Endothelial cell of umbilical vein (primary cell): ENCODE results near the gene HEATR5A. TPM values are rescaled to one million over a fixed set of nuclear protein-coding genes. Genes with fewer than 3 reads are reported as not detected.

ENCODE experiments used
- BruUV-seq: library from RNA; stranded (reverse); fragments of 400-500 nt; replicated peaks from 2 replicates; lab custom pipeline; 2021; lab: Mats Ljungman, UMichigan
- CTCF ChIA-PET: fragments of 300-600, 350-600 bp; sonication (Branson Sonifier 250); formaldehyde crosslinking; loops from one replicate; lab custom pipeline; 2021; ENCODE audit warnings: antibody characterized with exemption, inconsistent platforms; lab: Charles Lee
- POLR2A ChIA-PET: fragments of 300-600, 350-600 bp; sonication (Branson Sonifier 250); formaldehyde crosslinking; loops from one replicate; lab custom pipeline; 2021; ENCODE audit warnings: antibody characterized with exemption, inconsistent platforms; lab: Charles Lee
- DNase-seq: peaks from one replicate; pipeline ENCODE4 v3.0.0-alpha.2; 2011; ENCODE audit warnings: low read depth, low spot score
- FAIRE-seq: peaks from 2 replicates; lab custom pipeline; 2011; peaks lifted over from hg19 to GRCh38; lab: Jason Lieb, UNC
- H2AFZ ChIP-seq: 2 replicates; pipeline ENCODE4 v1.6.0; 2012; ENCODE audit warnings: low read depth, low read length, control low read depth, inconsistent platforms
- H3K27ac ChIP-seq: 2 replicates; pipeline ENCODE4 v1.5.1; 2011; ENCODE audit warnings: low read depth, mild to moderate bottlenecking, control low read depth, low read length, moderate library complexity; ENCODE audit not compliant: insufficient read depth
- H3K27me3 ChIP-seq, 2 experiments: 2 replicates each; pipeline versions ENCODE4 v1.6.0 to v1.6.1; 2011; ENCODE audit warnings: low read length in 2 of 2, mixed read lengths in 1 of 2; ENCODE audit not compliant: control insufficient read depth in 2 of 2, insufficient read depth in 2 of 2
- H3K36me3 ChIP-seq, 2 experiments: 2 replicates in 1 of 2; 3 replicates in 1 of 2; pipeline ENCODE4 v1.5.1; 2011; ENCODE audit warnings: low read length in 2 of 2, mild to moderate bottlenecking in 1 of 2, moderate library complexity in 1 of 2; ENCODE audit not compliant: control insufficient read depth in 2 of 2, insufficient read depth in 2 of 2; ENCODE audit errors: extremely low read depth in 1 of 2
- H3K4me1 ChIP-seq: 3 replicates; pipeline ENCODE4 v1.5.1; 2011; ENCODE audit warnings: mild to moderate bottlenecking, low read length; ENCODE audit not compliant: control insufficient read depth, insufficient read depth; ENCODE audit errors: extremely low read depth
- H3K4me2 ChIP-seq: 2 replicates; pipeline ENCODE4 v1.6.1; 2011; ENCODE audit warnings: low read length, control low read depth, mixed read lengths; ENCODE audit not compliant: insufficient read depth
- H3K4me3 ChIP-seq, 3 experiments: fragments of 200-600 bp in 1 of 3; sonication (generic), shearing (Covaris generic) in 1 of 3; replicated peaks in 1 of 3; 2 replicates each; pipeline ENCODE4 v1.5.1; 2011 to 2016; ENCODE audit warnings: control low read depth in 3 of 3, low read length in 3 of 3, mild to moderate bottlenecking in 2 of 3, inconsistent platforms in 1 of 3, low read depth in 1 of 3, moderate library complexity in 1 of 3; ENCODE audit not compliant: insufficient read depth in 1 of 3
- H3K79me2 ChIP-seq: 2 replicates; pipeline ENCODE4 v1.6.0; 2012; ENCODE audit warnings: low read length, inconsistent platforms; ENCODE audit not compliant: control insufficient read depth, insufficient read depth
- H3K9ac ChIP-seq: replicated peaks from 2 replicates; pipeline ENCODE3; 2011; ENCODE audit warnings: low read length, control low read depth; ENCODE audit not compliant: insufficient read depth; ENCODE audit errors: extremely low read depth
- H3K9me1 ChIP-seq: replicated peaks from 3 replicates; pipeline ENCODE4 v1.6.0; 2011; ENCODE audit warnings: mild to moderate bottlenecking, low read length; ENCODE audit not compliant: control insufficient read depth, insufficient read depth; ENCODE audit errors: extremely low read depth
- H3K9me3 ChIP-seq: replicated peaks from 2 replicates; pipeline ENCODE4 v1.5.1; 2012; ENCODE audit warnings: low read length, inconsistent platforms; ENCODE audit not compliant: control insufficient read depth, insufficient read depth
- H4K20me1 ChIP-seq: replicated peaks from 2 replicates; pipeline ENCODE3; 2011; ENCODE audit warnings: mild to moderate bottlenecking, low read length; ENCODE audit not compliant: control insufficient read depth, insufficient read depth; ENCODE audit errors: extremely low read depth
- CTCF ChIP-seq, 2 donors: IDR thresholded peaks; 1 replicate in 1 of 2; 2 replicates in 1 of 2; pipeline ENCODE4 v1.5.1; 2011; ENCODE audit warnings: low read length in 2 of 2, mild to moderate bottlenecking in 2 of 2, moderate library complexity in 2 of 2, control low read depth in 1 of 2, inconsistent platforms in 1 of 2, low read depth in 1 of 2; ENCODE audit not compliant: insufficient read depth in 1 of 2; ENCODE audit errors: extremely low read depth in 1 of 2
- EZH2 ChIP-seq: IDR thresholded peaks from 2 replicates; pipeline ENCODE4 v1.6.1; 2012; ENCODE audit warnings: borderline replicate concordance, low read depth, mild to moderate bottlenecking, moderate library complexity, low read length, inconsistent platforms; ENCODE audit not compliant: severe bottlenecking
- FOS ChIP-seq: IDR thresholded peaks from 2 replicates; pipeline ENCODE4 v1.6.1; 2011; ENCODE audit warnings: mild to moderate bottlenecking, low read length, moderate library complexity, borderline replicate concordance; ENCODE audit not compliant: insufficient read depth
- GATA2 ChIP-seq: IDR thresholded peaks from 2 replicates; pipeline ENCODE4 v1.7.0; 2011; ENCODE audit warnings: low read depth, mild to moderate bottlenecking, moderate library complexity, mixed read lengths, low read length; ENCODE audit not compliant: insufficient read length, insufficient read depth
- JUN ChIP-seq: IDR thresholded peaks from 2 replicates; pipeline ENCODE4 v1.6.1; 2011; ENCODE audit warnings: borderline replicate concordance, low read depth; ENCODE audit not compliant: insufficient read length, insufficient read depth
- MAX ChIP-seq: IDR thresholded peaks from 2 replicates; pipeline ENCODE4 v1.6.1; 2011; ENCODE audit not compliant: insufficient read depth, insufficient read length
- MYC ChIP-seq: IDR thresholded peaks from one replicate; pipeline ENCODE4 v1.6.1; 2011; ENCODE audit warnings: mild to moderate bottlenecking, low read depth, low read length
- POLR2A ChIP-seq: IDR thresholded peaks from 2 replicates; pipeline ENCODE4 v1.6.1; 2012; ENCODE audit warnings: low read depth, mild to moderate bottlenecking, control low read depth, low read length
- POLR2AphosphoS5 ChIP-seq: IDR thresholded peaks from 2 replicates; pipeline ENCODE4 v1.6.1; 2012; ENCODE audit warnings: low read depth, mild to moderate bottlenecking, control low read depth, low read length, moderate library complexity; ENCODE audit not compliant: insufficient read depth
- dilution Hi-C: fragments of 300-500 bp; cut with MboI; formaldehyde crosslinking; loops from one replicate; pipeline ENCODE4 v1.15.0; 2019; ENCODE audit warnings: low sequenced_read_pairs; ENCODE audit not compliant: extremely low pct_ligation_motif_present
- intact Hi-C: fragments of 100-400 bp; cut with micrococcal nuclease; formaldehyde crosslinking; loops from one replicate; pipeline ENCODE4 v1.10.0; 2022
- polyA plus RNA-seq, 4 experiments: library from polyadenylated mRNA; depleted of rRNA in 3 of 4; stranded (reverse) in 3 of 4; unstranded in 1 of 4; fragments of >200 nt; gene quantifications; 2 replicates each; pipeline versions ENCODE4 v1.2.1 to v1.2.3, GENCODE V29; 2011 to 2012; ENCODE audit warnings: missing spikeins in 1 of 4
- total RNA-seq: library from RNA; stranded (reverse); gene quantifications from 2 replicates; pipeline ENCODE4 v1.2.3, GENCODE V29; 2021

HEATR5A gene
- total and polyA plus RNA-seq, 2 donors (not counting 3 experiments of a cell fraction or from before 2014, with no cell fraction given): 12.6 to 45.3 TPM

DNA sequence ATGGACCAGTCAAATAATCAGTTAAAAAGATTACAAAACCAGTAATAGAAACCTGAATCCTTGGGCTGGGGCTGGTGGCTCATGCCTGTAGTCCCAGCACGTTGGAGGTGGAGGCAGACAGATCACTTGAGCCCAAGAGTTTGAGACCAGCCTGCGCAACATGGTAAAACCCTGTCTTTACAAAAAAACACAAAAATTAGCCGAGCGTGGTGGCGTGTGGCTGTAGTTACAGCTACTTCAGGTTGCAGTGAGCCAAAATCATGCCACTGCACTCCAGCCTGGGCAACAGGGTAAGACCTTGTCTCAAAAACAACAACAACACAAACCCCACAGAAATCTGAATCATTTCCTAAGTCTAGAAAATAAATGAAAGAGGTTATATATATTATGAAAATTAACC, 100.6 kb downstream of the HEATR5A start:
- intact Hi-C loops: no loop called here
- Histone ChIP-seq H4K20me1 (no peaks in the 10 kb centered on the region), H3K27ac (no peak overlapping the region), H3K4me1 (no peaks in the 10 kb centered on the region), H3K79me2 (no peaks in the 10 kb centered on the region), H3K4me2 (no peak overlapping the region), H3K9ac (no peak overlapping the region), H3K4me3 (no peak overlapping the region), H3K9me1 (no peaks in the 10 kb centered on the region), H2AFZ (no peak overlapping the region), H3K9me3 (no peaks in the 10 kb centered on the region), H3K36me3 (peaks cover 0 to 2% of the 10 kb centered on the region in 2 experiments), H3K27me3 (no peaks in the 10 kb centered on the region)
- no TSS peak for BruUV-seq
- TF ChIP-seq MYC (no peak), POLR2A (no peak), CTCF (IDR thresholded peaks at IDR 0.05; ENCODE audit: extremely low read depth in 1 of 2, insufficient read depth in 1 of 2, low read depth in 1 of 2, low read length in 2 of 2) (no peak), FOS (no peak), GATA2 (no peak), EZH2 (no peak), JUN (no peak), POLR2AphosphoS5 (no peak), MAX (no peak)
- DNase-seq: no peak
- POLR2A ChIA-PET: no interaction called here
- CTCF ChIA-PET: interaction anchor here (2.2 kb wide), 1 partner anchor 112 kb away, joined by 9 read pairs; the partner anchor contains the start of gene HECTD1
- no peak for FAIRE-seq
- dilution Hi-C loops: no loop called here
